ENCODE results near the gene SPDYE16. TPM values are rescaled to one million over a fixed set of nuclear protein-coding genes. Genes with fewer than 3 reads are reported as not detected.
"Not testable (repeated sequence)": the region's sequence is repeated elsewhere in the genome, so short reads cannot be mapped to it uniquely, and the experiment has no call there.

The SPDYE16 gene
- total RNA-seq, 1 experiment from 2014 or later, result not detected

GRCh38 chr7:76549855-76550248 lies 6.8 kb upstream of the SPDYE16 start:
- not testable (repeated sequence) for DNase-seq (ENCODE audit: low read depth)

- peak; percentile 87 for DNase-seq (ENCODE audit: low read depth)
Observed at GRCh38 chr7:76549025-76549854, 6.1 kb upstream of the SPDYE16 start.

GRCh38 chr7:76531643-76532042 lies 11.5 kb downstream of the SPDYE16 start:
- DNase-seq (ENCODE audit: low read depth), result not testable (repeated sequence)

- not testable (repeated sequence) for DNase-seq (ENCODE audit: low read depth)
Observed at GRCh38 chr7:76526183-76526582, 16.9 kb downstream of the SPDYE16 start.

- DNase-seq (ENCODE audit: low read depth), result not testable (repeated sequence)
Observed at GRCh38 chr7:76516932-76517331, 26.2 kb downstream of the SPDYE16 start.

- DNase-seq (ENCODE audit: low read depth), result peak; percentile 16
Observed at GRCh38 chr7:76515999-76516443, 27.1 kb downstream of the SPDYE16 start.

- no peak for DNase-seq (ENCODE audit: low read depth)
Observed at GRCh38 chr7:76514926-76515771, 27.9 kb downstream of the SPDYE16 start.

- no peak for DNase-seq (ENCODE audit: low read depth)
Observed at GRCh38 chr7:76513817-76514799, 29.0 kb downstream of the SPDYE16 start.

GRCh38 chr7:76512941-76513816 lies 29.9 kb downstream of the SPDYE16 start:
- no peak for DNase-seq (ENCODE audit: low read depth)

- not testable (repeated sequence) for DNase-seq (ENCODE audit: low read depth)
Observed at GRCh38 chr7:76511911-76512885, 30.9 kb downstream of the SPDYE16 start.

GRCh38 chr7:76511200-76511910 lies 31.7 kb downstream of the SPDYE16 start:
- DNase-seq (ENCODE audit: low read depth), result not testable (repeated sequence)

GRCh38 chr7:76509931-76510877 lies 32.9 kb downstream of the SPDYE16 start, which contains the start of gene UPK3B:
Gene UPK3B (plus strand): TSS chr7:76510552. CDS start chr7:76510653, 101 bp downstream.
- DNase-seq (ENCODE audit: low read depth), result no peak

- DNase-seq (ENCODE audit: low read depth), result no peak
Observed at GRCh38 chr7:76507723-76508406, 35.2 kb downstream of the SPDYE16 start.

GRCh38 chr7:76506643-76507042 lies 36.5 kb downstream of the SPDYE16 start:
- DNase-seq (ENCODE audit: low read depth), result not testable (repeated sequence)

- no peak for DNase-seq (ENCODE audit: low read depth)
Observed at GRCh38 chr7:76506081-76506440, 37.0 kb downstream of the SPDYE16 start.

All from RPMI7951 (cell line).